ENCODE measurements around the gene DCLK2. TPM values are rescaled to one million over a fixed set of nuclear protein-coding genes. Genes with fewer than 3 reads are reported as not detected.

DCLK2 gene
- total and polyA plus RNA-seq, 2 of the 8 experiments (the other 6 are each of a cell fraction or from before 2014, with no cell fraction given), result 0.32 to 0.37 TPM

DNA sequence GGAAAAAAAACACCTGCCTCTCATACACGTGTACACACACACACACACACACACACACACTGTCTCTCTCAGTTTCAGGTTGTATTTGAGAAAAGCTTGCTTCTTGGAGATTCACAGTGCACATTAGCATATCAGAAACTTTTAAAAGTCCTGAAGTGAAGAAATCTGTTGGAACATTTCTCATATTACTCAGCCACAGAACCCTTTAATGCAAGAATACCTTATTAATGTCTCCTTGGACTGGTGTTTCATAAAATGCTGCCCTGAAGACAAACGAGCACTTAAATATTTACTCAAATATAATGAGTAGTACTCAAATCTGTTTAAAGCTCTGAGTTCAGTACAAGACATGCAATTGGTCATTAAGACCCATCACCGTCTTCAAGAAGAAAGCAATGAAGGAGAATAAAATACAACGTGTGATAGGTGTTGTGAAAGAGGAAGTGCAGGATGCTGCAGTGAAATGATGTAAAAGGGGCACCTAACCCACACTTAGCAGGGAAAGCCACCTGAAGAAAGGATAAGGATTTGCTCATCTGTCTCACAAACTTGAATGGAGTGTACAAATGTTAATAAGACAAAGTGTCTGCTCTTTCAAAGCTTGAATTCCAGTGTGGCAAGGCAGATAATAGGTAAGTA, 57.0 kb downstream of the DCLK2 start (continued):
- TF ChIP-seq CBX5 (IDR thresholded peaks at IDR 0.05; ENCODE audit: low read depth, low read length) (no peak), SIRT6 (IDR thresholded peaks at IDR 0.05; ENCODE audit: low read length) (no peak), TBP (IDR thresholded peaks at IDR 0.05; ENCODE audit: low read depth, low read length) (no peak), SRF (IDR thresholded peaks at IDR 0.05; ENCODE audit: low read depth, low read length) (no peak)
- TF ChIP-seq, protein P1, sequence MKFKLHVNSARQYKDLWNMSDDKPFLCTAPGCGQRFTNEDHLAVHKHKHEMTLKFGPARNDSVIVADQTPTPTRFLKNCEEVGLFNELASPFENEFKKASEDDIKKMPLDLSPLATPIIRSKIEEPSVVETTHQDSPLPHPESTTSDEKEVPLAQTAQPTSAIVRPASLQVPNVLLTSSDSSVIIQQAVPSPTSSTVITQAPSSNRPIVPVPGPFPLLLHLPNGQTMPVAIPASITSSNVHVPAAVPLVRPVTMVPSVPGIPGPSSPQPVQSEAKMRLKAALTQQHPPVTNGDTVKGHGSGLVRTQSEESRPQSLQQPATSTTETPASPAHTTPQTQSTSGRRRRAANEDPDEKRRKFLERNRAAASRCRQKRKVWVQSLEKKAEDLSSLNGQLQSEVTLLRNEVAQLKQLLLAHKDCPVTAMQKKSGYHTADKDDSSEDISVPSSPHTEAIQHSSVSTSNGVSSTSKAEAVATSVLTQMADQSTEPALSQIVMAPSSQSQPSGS (IDR thresholded peaks at IDR 0.05; ENCODE audit: low read length), result no peak
